HCT116 (cell line): ENCODE measurements around the gene FRMD3.

Source experiments
- CTCF ChIP-seq, 3 experiments: fragments of 200-600 bp in 1 of 3; sonication (generic) in 1 of 3; IDR thresholded peaks in 2 of 3; conservative IDR thresholded peaks in 1 of 3; 2 replicates each; pipeline ENCODE4 v1.5.1; 2012 to 2017; ENCODE audit warnings: low read depth in 2 of 3, low read length in 2 of 3, antibody characterized with exemption in 1 of 3, borderline replicate concordance in 1 of 3, control low read depth in 1 of 3, mild to moderate bottlenecking in 1 of 3, mixed read lengths in 1 of 3, mixed run types in 1 of 3, moderate library complexity in 1 of 3; ENCODE audit not compliant: insufficient read depth in 1 of 3
- EZH2 ChIP-seq: fragments of 200-600 bp; sonication (generic); IDR thresholded peaks from 2 replicates; pipeline ENCODE4 v1.6.1; 2017; ENCODE audit warnings: antibody characterized with exemption, mixed run types
- EZH2phosphoT487 ChIP-seq: fragments of 200-600 bp; IDR thresholded peaks from 2 replicates; pipeline ENCODE4 v1.6.1; 2018; ENCODE audit warnings: antibody characterized with exemption, borderline replicate concordance
- JUND ChIP-seq: IDR thresholded peaks from 2 replicates; pipeline ENCODE4 v1.6.1; 2012
- MAX ChIP-seq: IDR thresholded peaks from 2 replicates; pipeline ENCODE4 v1.6.1; 2012
- POLR2A ChIP-seq: IDR thresholded peaks from 2 replicates; pipeline ENCODE4 v1.7.0; 2011; ENCODE audit warnings: borderline replicate concordance; ENCODE audit not compliant: insufficient read depth, insufficient read length; ENCODE audit errors: extremely low read depth
- POLR2AphosphoS5 ChIP-seq: IDR thresholded peaks from 2 replicates; pipeline ENCODE4 v1.6.1; 2011; ENCODE audit warnings: mild to moderate bottlenecking, low read depth, low read length, moderate library complexity
- RAD21 ChIP-seq: IDR thresholded peaks from 2 replicates; pipeline ENCODE4 v1.6.1; 2012; ENCODE audit warnings: low read depth, mild to moderate bottlenecking
- SIN3A ChIP-seq: IDR thresholded peaks from 2 replicates; pipeline ENCODE4 v1.6.1; 2012; ENCODE audit warnings: low read depth
- SP1 ChIP-seq: IDR thresholded peaks from 2 replicates; pipeline ENCODE4 v1.6.1; 2012; ENCODE audit warnings: low read depth
- TCF7L2 ChIP-seq: IDR thresholded peaks from 2 replicates; pipeline ENCODE4 v1.7.0; 2011; ENCODE audit warnings: borderline replicate concordance, inconsistent platforms; ENCODE audit not compliant: insufficient read depth, insufficient read length; ENCODE audit errors: extremely low read depth
- YY1 ChIP-seq: IDR thresholded peaks from 2 replicates; pipeline ENCODE4 v1.6.1; 2011; ENCODE audit warnings: low read length, low read depth, moderate library complexity, mild to moderate bottlenecking; ENCODE audit not compliant: insufficient replicate concordance; ENCODE audit errors: extremely low read depth
- TF ChIP-seq, protein P1 (sequence below): IDR thresholded peaks from 2 replicates; pipeline ENCODE4 v1.6.1; 2012; ENCODE audit warnings: low read depth
- TF ChIP-seq, protein P2 (sequence below): IDR thresholded peaks from 2 replicates; pipeline ENCODE4 v1.6.1; 2011; ENCODE audit warnings: mild to moderate bottlenecking, low read length, moderate library complexity; ENCODE audit not compliant: insufficient replicate concordance; ENCODE audit errors: extremely low read depth

- TF ChIP-seq MAX (no peak), CTCF (IDR thresholded peaks at IDR 0.05 in 2 of 3, conservative IDR thresholded peaks at IDR 0.05 in 1 of 3; ENCODE audit: borderline replicate concordance in 1 of 3, insufficient read depth in 1 of 3, low read depth in 2 of 3, low read length in 2 of 3) (no peak), SP1 (no peak), TCF7L2 (no peak), EZH2 (no peak), POLR2AphosphoS5 (no peak), YY1 (no peak), EZH2phosphoT487 (no peak), JUND (no peak), RAD21 (no peak), POLR2A (no peak), SIN3A (no peak)
- TF ChIP-seq, protein P1, sequence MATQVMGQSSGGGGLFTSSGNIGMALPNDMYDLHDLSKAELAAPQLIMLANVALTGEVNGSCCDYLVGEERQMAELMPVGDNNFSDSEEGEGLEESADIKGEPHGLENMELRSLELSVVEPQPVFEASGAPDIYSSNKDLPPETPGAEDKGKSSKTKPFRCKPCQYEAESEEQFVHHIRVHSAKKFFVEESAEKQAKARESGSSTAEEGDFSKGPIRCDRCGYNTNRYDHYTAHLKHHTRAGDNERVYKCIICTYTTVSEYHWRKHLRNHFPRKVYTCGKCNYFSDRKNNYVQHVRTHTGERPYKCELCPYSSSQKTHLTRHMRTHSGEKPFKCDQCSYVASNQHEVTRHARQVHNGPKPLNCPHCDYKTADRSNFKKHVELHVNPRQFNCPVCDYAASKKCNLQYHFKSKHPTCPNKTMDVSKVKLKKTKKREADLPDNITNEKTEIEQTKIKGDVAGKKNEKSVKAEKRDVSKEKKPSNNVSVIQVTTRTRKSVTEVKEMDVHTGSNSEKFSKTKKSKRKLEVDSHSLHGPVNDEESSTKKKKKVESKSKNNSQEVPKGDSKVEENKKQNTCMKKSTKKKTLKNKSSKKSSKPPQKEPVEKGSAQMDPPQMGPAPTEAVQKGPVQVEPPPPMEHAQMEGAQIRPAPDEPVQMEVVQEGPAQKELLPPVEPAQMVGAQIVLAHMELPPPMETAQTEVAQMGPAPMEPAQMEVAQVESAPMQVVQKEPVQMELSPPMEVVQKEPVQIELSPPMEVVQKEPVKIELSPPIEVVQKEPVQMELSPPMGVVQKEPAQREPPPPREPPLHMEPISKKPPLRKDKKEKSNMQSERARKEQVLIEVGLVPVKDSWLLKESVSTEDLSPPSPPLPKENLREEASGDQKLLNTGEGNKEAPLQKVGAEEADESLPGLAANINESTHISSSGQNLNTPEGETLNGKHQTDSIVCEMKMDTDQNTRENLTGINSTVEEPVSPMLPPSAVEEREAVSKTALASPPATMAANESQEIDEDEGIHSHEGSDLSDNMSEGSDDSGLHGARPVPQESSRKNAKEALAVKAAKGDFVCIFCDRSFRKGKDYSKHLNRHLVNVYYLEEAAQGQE, result no peak
- TF ChIP-seq, protein P2, sequence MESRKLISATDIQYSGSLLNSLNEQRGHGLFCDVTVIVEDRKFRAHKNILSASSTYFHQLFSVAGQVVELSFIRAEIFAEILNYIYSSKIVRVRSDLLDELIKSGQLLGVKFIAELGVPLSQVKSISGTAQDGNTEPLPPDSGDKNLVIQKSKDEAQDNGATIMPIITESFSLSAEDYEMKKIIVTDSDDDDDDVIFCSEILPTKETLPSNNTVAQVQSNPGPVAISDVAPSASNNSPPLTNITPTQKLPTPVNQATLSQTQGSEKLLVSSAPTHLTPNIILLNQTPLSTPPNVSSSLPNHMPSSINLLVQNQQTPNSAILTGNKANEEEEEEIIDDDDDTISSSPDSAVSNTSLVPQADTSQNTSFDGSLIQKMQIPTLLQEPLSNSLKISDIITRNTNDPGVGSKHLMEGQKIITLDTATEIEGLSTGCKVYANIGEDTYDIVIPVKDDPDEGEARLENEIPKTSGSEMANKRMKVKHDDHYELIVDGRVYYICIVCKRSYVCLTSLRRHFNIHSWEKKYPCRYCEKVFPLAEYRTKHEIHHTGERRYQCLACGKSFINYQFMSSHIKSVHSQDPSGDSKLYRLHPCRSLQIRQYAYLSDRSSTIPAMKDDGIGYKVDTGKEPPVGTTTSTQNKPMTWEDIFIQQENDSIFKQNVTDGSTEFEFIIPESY, result no peak
Observed at GRCh38 chr9:83349031-83349430, 189.2 kb downstream of the FRMD3 start.
